Smooth muscle cell (in vitro differentiated cells): ENCODE measurements around the gene WIPI1. TPM values are rescaled to one million over a fixed set of nuclear protein-coding genes. Genes with fewer than 3 reads are reported as not detected.

Experiments used
- DNase-seq: peaks from one replicate; lab custom pipeline; 2025; ENCODE audit not compliant: unreplicated experiment; lab: John Stamatoyannopoulos, UW
- H2AFZ ChIP-seq: fragments of 200-600 bp; sonication (generic); 2 replicates; pipeline ENCODE4 v1.6.0; 2016; ENCODE audit warnings: antibody characterized with exemption, low read depth, mild to moderate bottlenecking
- H3F3A ChIP-seq: fragments of 200-600 bp; sonication (generic); 2 replicates; pipeline ENCODE4 v1.6.0; 2017; ENCODE audit warnings: antibody characterized with exemption, low read depth
- H3K27ac ChIP-seq: fragments of 200-600 bp; sonication (generic); 2 replicates; pipeline ENCODE4 v1.5.1; 2016; ENCODE audit warnings: low read depth, mild to moderate bottlenecking
- H3K27me3 ChIP-seq: fragments of 200-600 bp; sonication (generic); 2 replicates; pipeline ENCODE4 v1.6.1; 2016; ENCODE audit warnings: low read depth, mild to moderate bottlenecking
- H3K36me3 ChIP-seq: fragments of 200-600 bp; sonication (generic); 2 replicates; pipeline ENCODE4 v1.5.1; 2016; ENCODE audit warnings: low read depth
- H3K4me1 ChIP-seq: fragments of 200-600 bp; sonication (generic); 2 replicates; pipeline ENCODE4 v1.5.1; 2016; ENCODE audit warnings: low read depth
- H3K4me2 ChIP-seq: fragments of 200-600 bp; sonication (generic); 2 replicates; pipeline ENCODE4 v1.6.0; 2016; ENCODE audit warnings: mild to moderate bottlenecking
- H3K4me3 ChIP-seq: fragments of 200-600 bp; sonication (generic); 2 replicates; pipeline ENCODE4 v1.5.1; 2016; ENCODE audit warnings: mild to moderate bottlenecking
- H3K79me2 ChIP-seq: fragments of 200-600 bp; sonication (generic); 2 replicates; pipeline ENCODE4 v1.6.0; 2016; ENCODE audit warnings: low read depth, mild to moderate bottlenecking
- H3K9ac ChIP-seq: fragments of 200-600 bp; sonication (generic); 2 replicates; pipeline ENCODE4 v1.6.0; 2016; ENCODE audit warnings: low read depth
- H3K9me3 ChIP-seq: fragments of 200-600 bp; sonication (generic); replicated peaks from 2 replicates; pipeline ENCODE4 v1.5.1; 2016; ENCODE audit warnings: low read depth
- H4K20me1 ChIP-seq: fragments of 200-600 bp; sonication (generic); 2 replicates; pipeline ENCODE4 v1.6.0; 2016; ENCODE audit warnings: low read depth
- CTCF ChIP-seq: fragments of 200-600 bp; sonication (generic); IDR thresholded peaks from 2 replicates; pipeline ENCODE4 v1.5.1; 2017; ENCODE audit warnings: borderline replicate concordance, mild to moderate bottlenecking, antibody characterized with exemption; ENCODE audit not compliant: insufficient read depth, poor library complexity, severe bottlenecking
- WGBS: methylation state at CpG from one replicate; pipeline ENCODE4 v1.1.7; 2016; ENCODE audit warnings: low lambda C conversion rate; 5-methylcytosine and 5-hydroxymethylcytosine counted together
- polyA plus RNA-seq: library from polyadenylated mRNA; unstranded; fragments of >200 nt; fragmentation: Nextera tagmentation; extraction: Ambion mirVana; gene quantifications from 2 replicates; pipeline ENCODE4 v1.2.1, GENCODE V29; 2016
- total RNA-seq: library from RNA; depleted of rRNA; stranded (reverse); fragments of >200 nt; gene quantifications from 2 replicates; pipeline ENCODE4 v1.2.3, GENCODE V29; 2014

WIPI1 gene
- total and polyA plus RNA-seq, 2 experiments from 2014 or later, result 188 to 196 TPM

- peaks cover 29% of the 10 kb centered on the region for H4K20me1 ChIP-seq
- H3K36me3 ChIP-seq, result no peaks in the 10 kb centered on the region
- H3K4me1 ChIP-seq, result peaks cover 3% of the 10 kb centered on the region
- peaks cover 23% of the 10 kb centered on the region for H3K79me2 ChIP-seq
- H3K27me3 ChIP-seq, result no peaks in the 10 kb centered on the region
- H3K4me3 ChIP-seq, result peak overlapping the region; percentile 54
- H3F3A ChIP-seq, result peaks cover 19% of the 10 kb centered on the region
- H3K9ac ChIP-seq, result peak overlapping the region; percentile 44
- peak overlapping the region; percentile 65 for H3K27ac ChIP-seq
- no peak for DNase-seq
- TF ChIP-seq CTCF, result no peak
- 73% methylated on average over 12 of the region's 12 CpGs for WGBS
- H2AFZ ChIP-seq, result peak overlapping the region; percentile 22
- peak overlapping the region; percentile 83 for H3K4me2 ChIP-seq
- H3K9me3 ChIP-seq, result no peaks in the 10 kb centered on the region
These were observed 1.2 kb upstream of the WIPI1 start for GRCh38 chr17:68458260-68459036.

GRCh38 chr17:68457539-68458259 lies 403 bp upstream of the WIPI1 start:
- Histone ChIP-seq H4K20me1 (peaks cover 37% of the 10 kb centered on the region), H3K4me3 (peak overlapping the region; percentile 54), H3K4me1 (peaks cover 1% of the 10 kb centered on the region), H3F3A (peaks cover 19% of the 10 kb centered on the region), H2AFZ (peak overlapping the region; percentile 22), H3K4me2 (peak overlapping the region; percentile 83), H3K9ac (peak overlapping the region; percentile 44), H3K27ac (peak overlapping the region; percentile 65), H3K9me3 (no peaks in the 10 kb centered on the region), H3K36me3 (no peaks in the 10 kb centered on the region), H3K79me2 (peaks cover 30% of the 10 kb centered on the region), H3K27me3 (no peaks in the 10 kb centered on the region)
- WGBS, result 2% methylated on average over 34 of the region's 54 CpGs
- TF ChIP-seq CTCF, result no peak
- DNase-seq, result peak; percentile 97

- peak overlapping the region; percentile 94 for H3K27ac ChIP-seq
- peaks cover 42% of the 10 kb centered on the region for H3K79me2 ChIP-seq
- H3K4me1 ChIP-seq, result no peaks in the 10 kb centered on the region
- H3K9me3 ChIP-seq, result no peaks in the 10 kb centered on the region
- no peaks in the 10 kb centered on the region for H3K27me3 ChIP-seq
- peak; percentile 59 for DNase-seq
- 2% methylated on average over 17 of the region's 23 CpGs for WGBS
- H3F3A ChIP-seq, result peaks cover 19% of the 10 kb centered on the region
- H2AFZ ChIP-seq, result peak overlapping the region; percentile 20
- peaks cover 48% of the 10 kb centered on the region for H4K20me1 ChIP-seq
- H3K36me3 ChIP-seq, result no peaks in the 10 kb centered on the region
- TF ChIP-seq CTCF, result no peak
- H3K4me2 ChIP-seq, result peak overlapping the region; percentile 79
- peak overlapping the region; percentile 96 for H3K9ac ChIP-seq
- H3K4me3 ChIP-seq, result peak overlapping the region; percentile 89
These were observed 743 bp downstream of the WIPI1 start for GRCh38 chr17:68456339-68457167.
